HFF-Myc (cell line): ENCODE results near the gene CA11.
"Not testable (repeated sequence)": the region's sequence is repeated elsewhere in the genome, so short reads cannot be mapped to it uniquely, and the experiment has no call there.

Source experiments
- DNase-seq: peaks from one replicate; pipeline ENCODE4 v3.0.0-alpha.2; 2011; ENCODE audit warnings: low read depth; ENCODE audit errors: extremely low read depth
- H3K4me3 ChIP-seq: replicated peaks from 2 replicates; pipeline ENCODE4 v1.5.1; 2011; ENCODE audit warnings: low read depth, mild to moderate bottlenecking, control low read depth, low read length
- TF ChIP-seq, protein P1 (sequence below): IDR thresholded peaks from 2 replicates; pipeline ENCODE4 v1.5.1; 2012; ENCODE audit warnings: mild to moderate bottlenecking, low read depth, low read length, control low read depth; ENCODE audit errors: missing control alignments

Gene CA11

DNA sequence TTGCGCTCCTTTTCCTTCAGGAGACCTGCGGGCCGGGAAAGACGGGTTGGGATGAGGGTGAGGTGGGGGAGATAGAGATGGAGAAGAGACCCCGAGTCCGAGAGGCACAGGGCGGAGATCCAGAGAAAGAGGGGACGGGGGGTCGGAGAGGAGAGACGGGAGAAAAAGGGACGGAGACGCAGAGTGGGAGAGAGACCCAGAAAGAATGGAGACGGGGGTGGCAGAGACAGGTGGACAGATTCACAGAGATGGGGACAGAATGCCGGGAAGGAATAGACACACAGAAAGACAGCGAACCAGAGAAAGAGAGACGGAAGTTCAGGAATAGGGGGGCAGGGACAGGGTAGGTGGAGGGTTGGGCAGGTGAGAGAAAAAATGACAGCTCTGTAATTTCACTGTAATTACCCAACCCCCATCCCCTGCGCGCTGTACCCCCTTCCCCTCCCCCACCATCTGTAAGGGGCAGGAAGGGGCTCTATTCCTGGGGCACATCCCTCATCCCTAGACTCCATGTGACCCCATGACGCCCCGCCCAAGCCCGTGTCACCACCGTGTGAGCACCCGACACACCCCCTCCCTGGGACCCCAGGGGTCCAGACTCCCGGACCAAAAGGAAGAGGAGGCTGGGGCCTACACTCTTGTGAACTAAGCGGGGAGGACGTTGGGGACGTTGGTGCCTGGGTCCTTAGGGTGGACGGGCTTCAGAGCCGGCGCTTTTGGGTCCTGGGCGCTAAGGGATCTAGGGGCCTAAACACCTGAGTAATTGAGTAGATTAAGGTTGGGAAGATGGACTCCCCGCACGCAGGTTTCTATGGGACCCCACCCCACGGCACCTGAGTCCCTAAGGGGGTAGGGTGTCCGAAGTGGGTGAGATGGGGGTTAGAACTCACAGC, 9.8 kb downstream of the CA11 start:
- TF ChIP-seq, protein P1, sequence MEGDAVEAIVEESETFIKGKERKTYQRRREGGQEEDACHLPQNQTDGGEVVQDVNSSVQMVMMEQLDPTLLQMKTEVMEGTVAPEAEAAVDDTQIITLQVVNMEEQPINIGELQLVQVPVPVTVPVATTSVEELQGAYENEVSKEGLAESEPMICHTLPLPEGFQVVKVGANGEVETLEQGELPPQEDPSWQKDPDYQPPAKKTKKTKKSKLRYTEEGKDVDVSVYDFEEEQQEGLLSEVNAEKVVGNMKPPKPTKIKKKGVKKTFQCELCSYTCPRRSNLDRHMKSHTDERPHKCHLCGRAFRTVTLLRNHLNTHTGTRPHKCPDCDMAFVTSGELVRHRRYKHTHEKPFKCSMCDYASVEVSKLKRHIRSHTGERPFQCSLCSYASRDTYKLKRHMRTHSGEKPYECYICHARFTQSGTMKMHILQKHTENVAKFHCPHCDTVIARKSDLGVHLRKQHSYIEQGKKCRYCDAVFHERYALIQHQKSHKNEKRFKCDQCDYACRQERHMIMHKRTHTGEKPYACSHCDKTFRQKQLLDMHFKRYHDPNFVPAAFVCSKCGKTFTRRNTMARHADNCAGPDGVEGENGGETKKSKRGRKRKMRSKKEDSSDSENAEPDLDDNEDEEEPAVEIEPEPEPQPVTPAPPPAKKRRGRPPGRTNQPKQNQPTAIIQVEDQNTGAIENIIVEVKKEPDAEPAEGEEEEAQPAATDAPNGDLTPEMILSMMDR = no peak
- DNase-seq = no peak
- H3K4me3 ChIP-seq = peak overlapping the region; percentile 47

DNA sequence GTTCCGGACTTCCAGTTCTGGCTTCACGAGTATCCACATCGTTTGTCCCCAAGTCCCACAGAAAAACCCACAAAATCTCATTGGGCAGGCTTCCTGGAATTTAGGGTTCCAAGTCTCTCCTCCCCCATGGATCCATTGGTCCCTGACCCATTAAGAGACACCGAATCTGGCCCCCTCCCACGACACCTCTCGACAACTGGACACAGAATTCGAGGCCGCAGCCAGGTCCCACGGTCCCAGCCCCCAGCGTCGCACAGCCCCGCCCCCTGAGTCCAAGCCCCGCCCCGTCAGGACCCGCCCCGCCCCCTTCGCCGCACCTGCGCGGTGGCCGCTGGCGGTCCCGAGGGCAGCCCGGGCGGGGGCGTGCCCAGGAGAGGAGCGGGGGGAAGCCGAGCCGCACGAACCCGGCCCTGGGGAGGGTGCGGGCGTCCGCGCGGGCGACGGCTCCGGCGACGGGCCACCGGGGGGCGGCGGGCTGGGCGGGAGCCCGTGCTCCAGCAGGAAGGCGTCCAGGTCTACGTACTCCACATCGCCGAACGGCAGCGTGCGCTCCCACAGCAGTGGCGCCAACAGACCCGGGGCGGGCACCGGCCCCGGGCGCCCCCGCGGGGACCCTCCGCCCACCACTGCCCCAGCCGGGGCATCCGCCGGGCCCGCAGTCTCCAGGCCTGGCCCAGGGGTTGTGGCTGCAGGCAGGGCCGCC, 10.6 kb downstream of the CA11 start:
- DNase-seq = no peak
- H3K4me3 ChIP-seq = peak overlapping the region; percentile 47

DNA sequence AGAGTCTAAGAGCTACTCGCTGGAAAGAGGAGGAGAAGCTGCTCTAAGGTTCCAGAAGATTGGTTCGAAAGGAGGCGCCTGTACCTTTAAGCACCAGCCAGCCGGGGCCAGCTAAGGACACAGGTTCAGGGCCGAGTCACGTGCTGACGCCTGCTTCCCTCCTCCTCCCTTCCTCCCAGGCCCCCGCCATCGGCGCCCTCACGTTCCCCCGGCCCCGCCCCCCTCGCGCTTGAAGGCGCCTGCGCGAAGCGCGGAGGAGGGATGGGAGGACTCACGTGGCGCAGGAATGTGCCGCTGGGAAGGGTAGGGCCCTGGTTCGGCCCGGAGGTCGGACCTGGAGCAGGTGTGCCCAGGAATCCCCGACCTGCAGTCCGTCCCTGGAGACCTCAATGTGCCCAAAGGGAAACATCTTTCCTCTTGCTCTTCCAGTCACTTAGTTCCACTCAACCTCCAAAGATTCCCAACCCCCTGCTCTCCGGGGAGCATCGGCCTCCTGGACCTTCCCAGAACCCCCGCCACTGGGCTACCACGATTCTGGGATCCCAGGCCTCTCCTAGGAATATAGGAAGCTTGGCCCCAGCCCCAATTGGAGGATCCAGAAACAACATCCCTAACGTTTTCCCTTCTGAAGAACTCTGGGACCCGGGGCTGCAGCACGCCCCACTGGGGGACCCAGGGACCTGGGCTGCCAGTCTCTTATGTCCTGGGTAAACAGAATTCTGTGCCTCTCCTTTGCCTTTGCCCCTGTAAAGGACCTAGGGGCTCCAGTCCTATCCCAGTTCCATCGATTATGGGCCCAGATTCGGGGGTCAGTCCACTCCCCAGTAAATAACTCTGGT, 11.3 kb downstream of the CA11 start:
- TF ChIP-seq, protein P1 = no peak
- H3K4me3 ChIP-seq = peak overlapping the region; percentile 2; the same call in 1 of the 2 replicates
- DNase-seq = peak; percentile 75

More for the DNA sequence above, 10.6 kb downstream of the CA11 start:
- TF ChIP-seq, protein P1 = no peak

DNA sequence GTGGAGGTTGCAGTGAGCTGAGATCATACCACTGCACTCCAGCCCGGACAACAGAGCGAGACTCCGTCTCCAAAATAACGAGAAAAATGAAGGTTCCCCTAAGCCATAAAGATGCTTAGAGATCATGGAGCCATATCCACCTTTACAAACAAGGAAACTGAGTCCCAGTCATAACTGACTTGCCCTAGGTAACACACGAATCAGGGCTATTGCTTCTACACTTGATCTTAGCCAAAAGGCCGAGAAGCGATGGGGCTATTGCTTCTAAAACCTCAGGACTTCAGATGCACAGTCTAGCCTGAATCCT, 12.0 kb downstream of the CA11 start:
- H3K4me3 ChIP-seq = peak overlapping the region; percentile 2; the same call in 1 of the 2 replicates
- DNase-seq = no peak
- TF ChIP-seq, protein P1 = no peak

DNA sequence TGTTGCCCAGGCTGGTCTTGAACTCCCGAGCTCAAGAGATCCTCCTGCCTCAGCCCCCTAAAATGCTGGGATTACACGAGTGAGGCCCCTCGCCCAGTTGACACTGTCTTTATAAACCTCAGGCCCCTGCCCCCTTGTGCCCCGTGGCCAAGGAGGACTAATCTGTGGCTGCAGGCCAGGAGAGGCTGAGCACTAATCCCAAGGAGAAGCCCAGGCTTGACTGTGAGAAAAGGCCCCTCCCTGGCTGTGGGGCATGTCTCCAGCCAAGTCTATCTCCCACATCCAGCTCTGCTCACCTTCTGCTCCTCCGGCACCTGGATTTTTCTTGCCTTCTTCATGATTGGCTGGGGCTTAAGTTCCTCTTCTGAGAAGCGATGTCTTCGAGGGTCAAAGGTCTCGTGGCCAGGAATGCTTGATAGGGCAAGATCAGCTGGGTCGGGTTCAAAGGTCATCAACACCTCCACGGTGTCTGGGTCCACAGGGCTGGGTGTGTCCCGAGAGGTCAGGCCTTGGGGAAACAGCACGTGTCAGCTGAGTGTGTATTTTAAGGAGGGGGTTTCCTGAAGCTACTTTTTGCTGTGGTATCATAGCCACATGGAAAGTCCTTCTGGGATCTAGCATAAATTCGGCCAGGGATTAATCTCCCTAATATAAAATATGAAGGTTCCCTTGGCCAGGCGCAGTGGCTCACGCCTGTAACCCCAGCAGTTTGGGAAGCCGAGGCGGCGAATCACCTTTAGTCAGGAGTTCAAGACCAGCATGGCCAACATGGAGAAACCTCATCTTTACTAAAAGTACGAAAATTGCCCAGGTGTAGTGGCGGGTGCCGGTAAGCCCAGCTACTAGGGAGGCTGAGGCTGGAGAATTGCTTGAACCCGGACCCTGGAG, 12.6 kb downstream of the CA11 start:
- TF ChIP-seq, protein P1 = no peak
- DNase-seq = no peak
- no peak overlapping the region for H3K4me3 ChIP-seq

DNA sequence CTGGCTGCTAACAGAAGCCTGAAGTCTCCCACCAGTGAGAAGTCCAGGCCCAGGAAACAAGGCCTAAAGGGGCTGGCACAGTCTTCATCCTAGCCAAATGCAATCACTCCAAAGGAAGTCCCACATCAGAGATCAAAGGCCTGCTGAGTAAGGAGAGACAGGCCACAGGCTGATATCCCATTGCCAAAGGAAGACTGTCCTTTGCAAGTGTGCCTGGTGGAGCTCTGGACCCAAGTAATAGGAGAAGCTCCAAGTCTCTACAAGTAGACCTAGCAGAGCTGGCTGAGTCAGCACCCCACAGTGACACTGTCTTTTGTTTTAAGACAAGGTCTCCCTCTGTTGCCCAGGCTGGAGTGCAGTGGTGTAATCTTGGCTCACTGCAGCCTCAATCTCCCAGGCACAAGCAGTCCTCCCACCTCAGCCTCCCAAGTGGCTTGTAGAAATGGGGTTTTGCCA, 13.3 kb downstream of the CA11 start:
- H3K4me3 ChIP-seq = no peak overlapping the region
- DNase-seq = no peak
- TF ChIP-seq, protein P1 = no peak

DNA sequence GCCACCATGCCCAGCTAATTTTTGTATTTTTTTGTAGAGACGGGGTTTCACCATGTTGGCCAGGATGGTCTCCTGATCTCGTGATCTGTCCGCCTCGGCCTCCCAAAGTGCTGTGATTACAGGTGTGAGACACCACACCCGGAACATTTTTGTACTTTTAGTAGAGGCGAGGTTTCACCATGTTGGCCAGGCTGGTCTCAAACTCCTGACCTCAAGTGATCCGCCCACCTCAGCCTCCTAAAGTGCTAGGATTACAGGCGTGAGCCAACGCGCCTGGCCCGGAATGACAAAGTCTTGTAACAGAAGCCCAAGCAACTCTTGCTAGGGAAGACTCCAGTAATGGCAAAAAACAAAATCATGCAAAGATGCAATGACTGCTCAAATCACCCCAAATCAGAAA, 13.7 kb downstream of the CA11 start:
- not testable (repeated sequence) for H3K4me3 ChIP-seq, DNase-seq
